Memory B cell (primary cell): Measurements from ENCODE around the gene MRPL54.

Experiments
- ATAC-seq: fragments of 150-1000 bp; cut with Tn5 transposase; 2 replicates; pipeline ENCODE4 v1.10.0; 2021; ENCODE audit warnings: low read depth, mild to moderate bottlenecking, moderate library complexity
- DNase-seq, 2 donors: peaks; one replicate each; pipeline ENCODE4 v3.0.0; 2022; ENCODE audit warnings: low spot score in 2 of 2
- H3K27ac Mint-ChIP-seq: one replicate; pipeline ENCODE4 v1.8.0; 2022; ENCODE audit warnings: mild to moderate bottlenecking, moderate library complexity, mixed read lengths
- H3K27me3 Mint-ChIP-seq: one replicate; pipeline ENCODE4 v1.8.0; 2022; ENCODE audit warnings: mixed read lengths
- H3K36me3 Mint-ChIP-seq: one replicate; pipeline ENCODE4 v1.8.0; 2022; ENCODE audit warnings: mild to moderate bottlenecking, mixed read lengths
- H3K4me1 Mint-ChIP-seq: one replicate; pipeline ENCODE4 v1.8.0; 2022; ENCODE audit warnings: mixed read lengths
- H3K4me3 Mint-ChIP-seq: one replicate; pipeline ENCODE4 v1.8.0; 2022; ENCODE audit warnings: mild to moderate bottlenecking, moderate library complexity, mixed read lengths
- H3K9me3 Mint-ChIP-seq: one replicate; pipeline ENCODE4 v1.8.0; 2022; ENCODE audit warnings: mixed read lengths

The MRPL54 gene

GRCh38 chr19:3733549-3734309 lies 28.8 kb upstream of the MRPL54 start:
- Mint-ChIP-seq H3K9me3 (no peaks in the 10 kb centered on the region), H3K4me1 (no peaks in the 10 kb centered on the region), H3K36me3 (no peaks in the 10 kb centered on the region), H3K27ac (no peak overlapping the region), H3K4me3 (no peak overlapping the region), H3K27me3 (peaks cover 16% of the 10 kb centered on the region)
- no peak for ATAC-seq
- DNase-seq = no peak

- ATAC-seq (no peak), DNase-seq (no peak)
- Mint-ChIP-seq H3K36me3 (no peaks in the 10 kb centered on the region), H3K27me3 (peaks cover 16% of the 10 kb centered on the region), H3K4me1 (no peaks in the 10 kb centered on the region), H3K9me3 (no peaks in the 10 kb centered on the region), H3K4me3 (no peak overlapping the region), H3K27ac (no peak overlapping the region)
These were observed 28.2 kb upstream of the MRPL54 start for GRCh38 chr19:3734310-3734600.

- no peak overlapping the region for H3K27ac Mint-ChIP-seq
- no peak for DNase-seq
- no peak overlapping the region for H3K4me3 Mint-ChIP-seq
- peaks cover 16% of the 10 kb centered on the region for H3K27me3 Mint-ChIP-seq
- H3K4me1 Mint-ChIP-seq = no peaks in the 10 kb centered on the region
- no peak for ATAC-seq
- no peaks in the 10 kb centered on the region for H3K36me3 Mint-ChIP-seq
- H3K9me3 Mint-ChIP-seq = no peaks in the 10 kb centered on the region
These were observed 26.3 kb upstream of the MRPL54 start for GRCh38 chr19:3736106-3736724.

- no peaks in the 10 kb centered on the region for H3K9me3 Mint-ChIP-seq
- H3K27me3 Mint-ChIP-seq = peaks cover 16% of the 10 kb centered on the region
- no peak overlapping the region for H3K27ac Mint-ChIP-seq
- ATAC-seq = no peak
- no peaks in the 10 kb centered on the region for H3K36me3 Mint-ChIP-seq
- H3K4me1 Mint-ChIP-seq = no peaks in the 10 kb centered on the region
- no peak for DNase-seq
- no peak overlapping the region for H3K4me3 Mint-ChIP-seq
These were observed 24.8 kb upstream of the MRPL54 start for GRCh38 chr19:3737487-3738205.

- no peaks in the 10 kb centered on the region for H3K36me3 Mint-ChIP-seq
- no peak for DNase-seq
- no peak overlapping the region for H3K27ac Mint-ChIP-seq
- no peaks in the 10 kb centered on the region for H3K4me1 Mint-ChIP-seq
- no peaks in the 10 kb centered on the region for H3K9me3 Mint-ChIP-seq
- ATAC-seq = no peak
- no peak overlapping the region for H3K4me3 Mint-ChIP-seq
- peaks cover 16% of the 10 kb centered on the region for H3K27me3 Mint-ChIP-seq
These were observed 23.8 kb upstream of the MRPL54 start for GRCh38 chr19:3738477-3739220.

- H3K4me1 Mint-ChIP-seq = no peaks in the 10 kb centered on the region
- no peak overlapping the region for H3K4me3 Mint-ChIP-seq
- H3K36me3 Mint-ChIP-seq = no peaks in the 10 kb centered on the region
- H3K27ac Mint-ChIP-seq = no peak overlapping the region
- H3K27me3 Mint-ChIP-seq = peaks cover 16% of the 10 kb centered on the region
- H3K9me3 Mint-ChIP-seq = no peaks in the 10 kb centered on the region
- no peak for DNase-seq
- no peak for ATAC-seq
These were observed 22.1 kb upstream of the MRPL54 start for GRCh38 chr19:3740431-3740830.

GRCh38 chr19:3743486-3743885 lies 19.0 kb upstream of the MRPL54 start:
- no peak overlapping the region for H3K27ac Mint-ChIP-seq

GRCh38 chr19:3745363-3746045 lies 17.0 kb upstream of the MRPL54 start:
- ATAC-seq = no peak

More at GRCh38 chr19:3743486-3743885, 19.0 kb upstream of the MRPL54 start:
- Mint-ChIP-seq H3K4me3 (no peak overlapping the region), H3K9me3 (no peaks in the 10 kb centered on the region), H3K27me3 (no peaks in the 10 kb centered on the region), H3K4me1 (no peaks in the 10 kb centered on the region), H3K36me3 (no peaks in the 10 kb centered on the region)
- DNase-seq (no peak), ATAC-seq (no peak)

GRCh38 chr19:3746371-3747056 lies 16.0 kb upstream of the MRPL54 start:
- ATAC-seq (no peak), DNase-seq (no peak)
- Mint-ChIP-seq H3K9me3 (no peaks in the 10 kb centered on the region), H3K4me1 (no peaks in the 10 kb centered on the region), H3K36me3 (peaks cover 6% of the 10 kb centered on the region), H3K27ac (no peak overlapping the region), H3K4me3 (no peak overlapping the region), H3K27me3 (no peaks in the 10 kb centered on the region)

More at GRCh38 chr19:3745363-3746045, 17.0 kb upstream of the MRPL54 start:
- H3K36me3 Mint-ChIP-seq = peaks cover 2% of the 10 kb centered on the region
- H3K27me3 Mint-ChIP-seq = no peaks in the 10 kb centered on the region
- H3K4me1 Mint-ChIP-seq = no peaks in the 10 kb centered on the region
- H3K4me3 Mint-ChIP-seq = no peak overlapping the region
- H3K9me3 Mint-ChIP-seq = no peaks in the 10 kb centered on the region
- H3K27ac Mint-ChIP-seq = no peak overlapping the region
- DNase-seq = no peak

- Mint-ChIP-seq H3K4me1 (no peaks in the 10 kb centered on the region), H3K9me3 (no peaks in the 10 kb centered on the region), H3K27me3 (no peaks in the 10 kb centered on the region), H3K36me3 (peaks cover 6% of the 10 kb centered on the region), H3K4me3 (no peak overlapping the region), H3K27ac (no peak overlapping the region)
- ATAC-seq (no peak), DNase-seq (no peak)
These were observed 13.5 kb upstream of the MRPL54 start for GRCh38 chr19:3748965-3749364.

GRCh38 chr19:3750211-3750610 lies 12.3 kb upstream of the MRPL54 start:
- no peak for DNase-seq
- Mint-ChIP-seq H3K27me3 (no peaks in the 10 kb centered on the region), H3K36me3 (peaks cover 11% of the 10 kb centered on the region), H3K4me1 (peaks cover 4% of the 10 kb centered on the region), H3K4me3 (no peak overlapping the region), H3K9me3 (no peaks in the 10 kb centered on the region), H3K27ac (no peak overlapping the region)
- ATAC-seq = no peak

- ATAC-seq = no peak
- Mint-ChIP-seq H3K27ac (no peak overlapping the region), H3K4me3 (no peak overlapping the region), H3K9me3 (no peaks in the 10 kb centered on the region), H3K27me3 (no peaks in the 10 kb centered on the region), H3K4me1 (peaks cover 7% of the 10 kb centered on the region), H3K36me3 (peaks cover 14% of the 10 kb centered on the region)
- DNase-seq = no peak
These were observed 11.2 kb upstream of the MRPL54 start for GRCh38 chr19:3751236-3751635.

- H3K9me3 Mint-ChIP-seq = no peaks in the 10 kb centered on the region
- DNase-seq (no peak), ATAC-seq (no peak)
- H3K4me1 Mint-ChIP-seq = peaks cover 7% of the 10 kb centered on the region
- H3K27ac Mint-ChIP-seq = no peak overlapping the region
- peaks cover 14% of the 10 kb centered on the region for H3K36me3 Mint-ChIP-seq
- H3K4me3 Mint-ChIP-seq = no peak overlapping the region
- H3K27me3 Mint-ChIP-seq = no peaks in the 10 kb centered on the region
These were observed 10.0 kb upstream of the MRPL54 start for GRCh38 chr19:3752492-3752891.
